Transverse colon (tissue), 4 donors: ENCODE measurements around the gene LAD1.

Experiments used
- CTCF ChIP-seq, 5 experiments: fragments of 200-600 bp in 3 of 5; fragments of 450-650 bp in 2 of 5; sonication (generic) in 3 of 5; IDR thresholded peaks; 1 replicate in 2 of 5; 2 replicates in 3 of 5; pipeline ENCODE4 v1.5.1; 2016 to 2017; ENCODE audit warnings: antibody characterized with exemption in 5 of 5, inconsistent platforms in 3 of 5, mild to moderate bottlenecking in 2 of 5, moderate library complexity in 1 of 5
- POLR2A ChIP-seq: fragments of 450-650 bp; IDR thresholded peaks from one replicate; pipeline ENCODE4 v1.6.1; 2016; ENCODE audit warnings: antibody characterized with exemption, mild to moderate bottlenecking, moderate library complexity
- POLR2AphosphoS5 ChIP-seq, 3 donors: sonication (generic); formaldehyde crosslinking; IDR thresholded peaks; one replicate each; pipeline ENCODE4 v1.6.1; 2016; ENCODE audit warnings: antibody characterized with exemption in 3 of 3

GRCh38 chr1:201375169-201375568 lies 24.0 kb downstream of the LAD1 start:
- no peak for TF ChIP-seq CTCF (IDR thresholded peaks at IDR 0.05)
- no peak for TF ChIP-seq POLR2A
- TF ChIP-seq POLR2AphosphoS5 (IDR thresholded peaks at IDR 0.05), result no peak
